ENCODE measurements around the gene SLC7A1. TPM values are rescaled to one million over a fixed set of nuclear protein-coding genes. Genes with fewer than 3 reads are reported as not detected.

The SLC7A1 gene
- total and polyA plus RNA-seq, 4 donors = 6.6 to 53.8 (median 10.5) TPM

- ATAC-seq (ENCODE audit: insufficient read depth, low FRiP score) = no peak
- H3K9me3 ChIP-seq (ENCODE audit: control insufficient read depth in 4 of 4, insufficient read depth in 3 of 4, low read length in 3 of 4) = no peaks in the 10 kb centered on the region
- H3K9ac ChIP-seq (ENCODE audit: insufficient read depth in 1 of 2, low read length in 2 of 2) = no peak overlapping the region
- no peaks in the 10 kb centered on the region for H3K27me3 ChIP-seq (ENCODE audit: control insufficient read depth in 3 of 3, insufficient read depth in 3 of 3, low read length in 2 of 3)
- no peak overlapping the region for H3K27ac ChIP-seq (ENCODE audit: low read depth in 1 of 2, low read length in 1 of 2)
- H3K36me3 ChIP-seq (ENCODE audit: control insufficient read depth in 4 of 4, insufficient read depth in 4 of 4, low read length in 4 of 4) = peaks cover 0 to 22% (median 8%) of the 10 kb centered on the region in 4 donors
- WGBS, 2 donors = 90 to 94% methylated on average over 5 of the region's 5 CpGs
- H3K4me1 ChIP-seq (ENCODE audit: control insufficient read depth in 5 of 5, insufficient read depth in 5 of 5, low read length in 5 of 5) = peaks cover 0 to 3% (median 0%) of the 10 kb centered on the region in 5 donors
- no peak for DNase-seq
- H3K4me3 ChIP-seq = no peak overlapping the region
- TF ChIP-seq CTCF (IDR thresholded peaks at IDR 0.05; ENCODE audit: control extremely low read depth, extremely low read depth) = no peak
These were observed 65.7 kb downstream of the SLC7A1 start for GRCh38 chr13:29529754-29530153.

- no peaks in the 10 kb centered on the region for H3K9me3 ChIP-seq (ENCODE audit: control insufficient read depth in 4 of 4, insufficient read depth in 3 of 4, low read length in 3 of 4)
- peaks cover 0 to 25% (median 7%) of the 10 kb centered on the region in 4 donors for H3K36me3 ChIP-seq (ENCODE audit: control insufficient read depth in 4 of 4, insufficient read depth in 4 of 4, low read length in 4 of 4)
- H3K27ac ChIP-seq (ENCODE audit: low read depth in 1 of 2, low read length in 1 of 2) = no peak overlapping the region
- H3K27me3 ChIP-seq (ENCODE audit: control insufficient read depth in 3 of 3, insufficient read depth in 3 of 3, low read length in 2 of 3) = no peaks in the 10 kb centered on the region
- no peak for TF ChIP-seq CTCF (IDR thresholded peaks at IDR 0.05; ENCODE audit: control extremely low read depth, extremely low read depth)
- 94 to 96% methylated on average over 5 of the region's 5 CpGs for whole genome bisulfite sequencing, 2 donors
- no peak overlapping the region for H3K9ac ChIP-seq (ENCODE audit: insufficient read depth in 1 of 2, low read length in 2 of 2)
- peaks cover 0 to 3% (median 0%) of the 10 kb centered on the region in 5 donors for H3K4me1 ChIP-seq (ENCODE audit: control insufficient read depth in 5 of 5, insufficient read depth in 5 of 5, low read length in 5 of 5)
- ATAC-seq (ENCODE audit: insufficient read depth, low FRiP score) (no peak), DNase-seq (no peak)
- no peak overlapping the region for H3K4me3 ChIP-seq
These were observed 67.6 kb downstream of the SLC7A1 start for GRCh38 chr13:29527916-29528315.

- H3K4me1 ChIP-seq (ENCODE audit: control insufficient read depth in 5 of 5, insufficient read depth in 5 of 5, low read length in 5 of 5) = peaks cover 0 to 3% (median 0%) of the 10 kb centered on the region in 5 donors
- no peak overlapping the region for H3K27ac ChIP-seq (ENCODE audit: low read depth in 1 of 2, low read length in 1 of 2)
- no peak overlapping the region for H3K4me3 ChIP-seq
- H3K27me3 ChIP-seq (ENCODE audit: control insufficient read depth in 3 of 3, insufficient read depth in 3 of 3, low read length in 2 of 3) = no peaks in the 10 kb centered on the region
- no peak overlapping the region for H3K9ac ChIP-seq (ENCODE audit: insufficient read depth in 1 of 2, low read length in 2 of 2)
- H3K9me3 ChIP-seq (ENCODE audit: control insufficient read depth in 4 of 4, insufficient read depth in 3 of 4, low read length in 3 of 4) = no peaks in the 10 kb centered on the region
- peaks cover 0 to 23% (median 5%) of the 10 kb centered on the region in 4 donors for H3K36me3 ChIP-seq (ENCODE audit: control insufficient read depth in 4 of 4, insufficient read depth in 4 of 4, low read length in 4 of 4)
- DNase-seq (no peak), ATAC-seq (ENCODE audit: insufficient read depth, low FRiP score) (no peak)
- WGBS, 2 donors = 94 to 96% methylated on average over 8 of the region's 8 CpGs
- TF ChIP-seq CTCF (IDR thresholded peaks at IDR 0.05; ENCODE audit: control extremely low read depth, extremely low read depth) = no peak
These were observed 68.0 kb downstream of the SLC7A1 start for GRCh38 chr13:29527511-29527910.

- Histone ChIP-seq H3K27ac (ENCODE audit: low read depth in 1 of 2, low read length in 1 of 2) (no peak overlapping the region), H3K27me3 (ENCODE audit: control insufficient read depth in 3 of 3, insufficient read depth in 3 of 3, low read length in 2 of 3) (no peaks in the 10 kb centered on the region), H3K9ac (ENCODE audit: insufficient read depth in 1 of 2, low read length in 2 of 2) (no peak overlapping the region), H3K9me3 (ENCODE audit: control insufficient read depth in 4 of 4, insufficient read depth in 3 of 4, low read length in 3 of 4) (no peaks in the 10 kb centered on the region), H3K36me3 (ENCODE audit: control insufficient read depth in 4 of 4, insufficient read depth in 4 of 4, low read length in 4 of 4) (peaks cover 0 to 25% (median 2%) of the 10 kb centered on the region in 4 donors), H3K4me1 (ENCODE audit: control insufficient read depth in 5 of 5, insufficient read depth in 5 of 5, low read length in 5 of 5) (no peaks in the 10 kb centered on the region), H3K4me3 (no peak overlapping the region)
- ATAC-seq (ENCODE audit: insufficient read depth, low FRiP score) (no peak), DNase-seq (no peak)
- TF ChIP-seq CTCF (IDR thresholded peaks at IDR 0.05; ENCODE audit: control extremely low read depth, extremely low read depth) = no peak
- 96 to 97% methylated on average over 14 of the region's 14 CpGs for whole genome bisulfite sequencing, 2 donors
These were observed 68.7 kb downstream of the SLC7A1 start for GRCh38 chr13:29526741-29527140.

Data from lung (tissue), 12 donors.